ENCODE measurements around the gene APBB2.

Gene APBB2

DNA sequence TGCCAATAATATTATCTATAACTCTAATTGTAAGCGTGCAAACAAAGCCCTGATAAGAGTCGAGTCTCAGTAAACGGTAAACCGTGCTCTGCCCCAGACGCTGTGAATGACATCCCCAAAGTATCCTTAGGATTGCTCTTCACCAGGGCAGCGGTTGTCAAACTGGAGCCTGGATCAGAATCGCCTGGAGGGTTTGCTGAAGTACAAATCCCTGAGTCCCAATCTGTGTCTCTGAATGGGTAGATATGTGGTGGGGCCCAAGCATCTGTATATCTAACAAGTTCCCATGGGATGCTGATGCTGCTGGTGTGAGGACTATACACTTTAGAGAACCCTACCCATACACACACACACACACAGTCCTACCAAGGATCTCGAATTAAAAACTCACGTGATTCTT lies 813 bp upstream of the APBB2 start:
- DNase-seq: no peak

GRCh38 chr4:41214825-41215146 lies 444 bp upstream of the APBB2 start:
- no peak for DNase-seq

- DNase-seq: no peak
Observed at GRCh38 chr4:41213625-41214135, 662 bp downstream of the APBB2 start.

DNA sequence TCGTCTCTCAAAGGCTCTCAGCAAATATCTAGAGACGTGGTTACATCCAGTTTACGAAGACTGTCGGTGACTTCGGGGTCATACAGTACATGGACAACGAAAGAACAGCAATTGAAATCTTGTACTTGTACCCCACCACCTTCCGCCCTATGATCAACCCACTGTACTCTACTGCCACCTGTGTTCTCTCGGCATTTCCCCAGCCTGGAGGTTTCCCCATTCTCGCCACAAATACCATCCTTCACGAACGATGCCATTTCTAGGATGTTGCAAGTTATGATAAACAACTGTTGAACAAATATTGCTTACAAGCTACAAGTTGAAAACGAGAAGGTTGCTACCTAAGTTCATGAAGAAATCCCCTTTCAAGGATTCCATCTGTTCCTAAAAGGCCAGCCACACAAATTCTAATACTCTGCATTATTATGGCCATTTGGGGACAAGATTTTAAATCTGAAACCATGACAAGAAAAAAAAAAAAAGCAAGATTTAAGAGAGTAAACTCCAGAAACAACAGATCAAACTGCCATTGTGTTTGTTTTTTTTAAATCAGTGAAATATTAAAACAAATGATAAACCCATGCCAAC lies 1.6 kb downstream of the APBB2 start:
- peak; percentile 68 for DNase-seq

GRCh38 chr4:41211951-41212615 lies 2.3 kb downstream of the APBB2 start:
- no peak for DNase-seq

DNA sequence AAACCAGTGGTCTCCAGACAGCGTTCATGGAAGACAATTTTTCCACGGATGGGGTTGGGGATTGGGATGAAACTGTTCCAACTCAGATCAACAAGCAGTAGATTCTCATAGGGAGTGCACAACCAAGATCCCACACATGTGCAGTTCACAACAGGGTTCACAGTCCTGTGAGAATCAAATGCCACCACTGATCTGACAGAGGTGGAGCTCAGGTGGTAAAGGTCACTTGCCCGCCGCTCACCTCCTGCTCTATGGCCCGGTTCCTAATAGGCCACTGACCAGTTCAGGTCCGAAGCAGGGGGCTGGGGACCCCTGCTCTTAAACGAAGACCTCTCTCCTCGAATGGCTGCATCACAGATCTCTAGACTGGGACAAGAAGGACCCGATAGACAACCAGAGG lies 4.4 kb downstream of the APBB2 start:
- no peak for DNase-seq

DNA sequence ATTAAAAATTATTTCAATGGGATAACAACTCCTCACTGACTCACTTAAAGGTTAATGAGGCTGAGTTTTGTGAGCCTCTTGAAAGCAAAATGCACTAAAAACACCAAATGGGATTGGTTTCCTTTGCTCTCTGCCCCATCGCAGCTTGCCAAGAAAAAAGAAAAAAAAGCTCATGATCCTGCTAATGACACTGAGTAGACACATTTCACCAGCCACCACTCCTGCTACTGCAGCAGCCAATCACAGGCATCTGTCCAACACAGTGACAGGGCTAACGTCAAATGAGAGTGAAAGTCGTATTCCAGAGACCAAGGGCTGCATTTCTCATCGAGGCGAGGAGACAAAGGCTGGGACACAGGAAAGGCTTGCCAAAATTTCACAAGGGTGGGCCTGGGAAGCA lies 5.2 kb downstream of the APBB2 start:
- DNase-seq: no peak

- DNase-seq: peak; percentile 26
Observed at GRCh38 chr4:41207291-41207831, 7.0 kb downstream of the APBB2 start.

- no peak for DNase-seq
Observed at GRCh38 chr4:41205854-41206460, 8.4 kb downstream of the APBB2 start.

GRCh38 chr4:41205130-41205529 lies 9.2 kb downstream of the APBB2 start:
- no peak for DNase-seq

DNA sequence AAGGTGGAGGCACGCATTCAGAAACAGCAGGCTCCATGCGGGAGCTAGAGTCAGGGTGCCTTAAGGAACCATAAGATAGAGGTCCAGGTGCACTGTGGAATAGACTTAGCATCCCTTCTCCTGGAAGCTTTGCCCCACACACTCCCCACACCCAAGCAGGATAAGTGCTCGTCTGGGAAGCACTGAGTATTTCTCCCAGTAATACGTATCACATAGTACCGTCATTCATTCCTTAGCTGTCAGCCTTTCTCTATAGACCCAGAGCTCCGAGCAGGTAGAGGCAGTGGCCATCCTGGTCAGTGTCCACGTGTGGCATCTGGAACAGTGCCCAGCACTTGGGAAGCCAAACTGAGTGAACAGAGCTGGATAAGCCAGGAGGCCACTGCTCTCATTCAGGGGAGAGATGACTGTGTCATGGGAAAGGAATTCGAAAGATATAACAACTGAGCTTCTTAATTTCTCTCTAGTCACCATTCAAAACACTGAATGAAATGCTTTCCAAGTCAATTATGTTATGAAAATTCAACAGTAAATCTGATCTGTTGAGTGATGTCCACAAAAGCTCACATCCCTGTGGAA lies 9.9 kb downstream of the APBB2 start:
- peak; percentile 92 for DNase-seq

- DNase-seq: no peak
Observed at GRCh38 chr4:41203841-41204240, 10.5 kb downstream of the APBB2 start.

- DNase-seq: no peak
Observed at GRCh38 chr4:41202820-41203568, 11.3 kb downstream of the APBB2 start.

DNA sequence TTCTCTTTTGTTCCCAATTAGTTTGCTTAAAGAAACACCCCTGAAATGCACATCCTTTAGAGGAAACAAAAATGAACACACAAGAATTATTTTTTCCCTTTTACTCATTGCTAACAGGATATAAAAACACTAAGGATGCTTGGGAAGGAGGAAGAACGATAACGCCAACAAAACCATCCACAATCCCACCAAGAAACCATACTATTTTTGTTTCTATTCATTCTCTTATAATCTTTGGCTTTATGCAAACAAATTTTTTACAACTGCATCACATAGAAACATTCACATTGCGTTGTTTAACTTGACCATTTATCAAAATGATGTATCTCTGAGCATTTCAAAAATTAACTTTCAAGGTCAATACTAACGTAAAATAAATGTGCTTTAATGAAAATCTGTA lies 12.0 kb downstream of the APBB2 start:
- DNase-seq: no peak

DNA sequence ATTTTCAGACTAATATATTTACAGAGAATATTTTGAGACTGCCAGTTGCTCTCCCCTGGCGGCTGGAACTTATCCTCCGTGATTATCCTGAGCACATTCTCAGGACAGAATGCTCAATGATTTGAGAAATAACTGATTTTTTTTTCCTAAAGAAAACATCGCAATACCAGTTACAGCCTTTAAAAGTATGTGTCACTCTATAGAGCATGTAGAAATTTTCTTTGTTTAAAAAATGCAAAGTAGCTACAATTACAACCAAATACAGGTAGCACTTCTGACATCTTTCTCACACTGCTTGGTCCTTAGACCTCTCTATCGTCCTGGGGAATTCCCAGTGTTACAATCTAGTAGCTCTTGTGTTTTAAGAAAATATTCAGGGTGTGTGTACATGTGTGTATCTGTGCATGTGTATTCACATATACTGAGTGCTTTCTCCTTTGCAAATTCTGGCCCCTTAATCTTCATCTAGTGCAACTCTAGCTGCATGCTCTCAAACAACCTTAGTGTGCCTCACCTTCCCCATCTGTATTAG lies 13.8 kb downstream of the APBB2 start:
- DNase-seq: no peak

DNA sequence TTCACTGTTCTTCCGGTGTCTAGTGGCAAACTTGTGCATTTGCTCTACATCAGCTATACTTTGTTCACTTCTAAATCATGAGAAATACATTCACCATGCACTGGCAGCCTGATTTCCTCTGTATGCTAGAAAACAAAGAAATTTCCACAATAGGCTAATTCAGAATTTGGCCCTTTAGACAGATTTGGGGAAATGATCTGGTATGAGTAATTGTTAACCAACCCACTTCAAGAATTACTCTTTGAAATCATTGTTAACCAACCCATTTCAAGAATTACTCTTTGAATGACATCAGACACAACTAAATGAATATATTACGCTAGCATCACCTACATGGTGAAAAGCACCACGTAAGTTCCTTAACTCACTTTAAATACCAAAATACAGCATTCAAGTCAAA lies 14.6 kb downstream of the APBB2 start:
- no peak for DNase-seq

DNA sequence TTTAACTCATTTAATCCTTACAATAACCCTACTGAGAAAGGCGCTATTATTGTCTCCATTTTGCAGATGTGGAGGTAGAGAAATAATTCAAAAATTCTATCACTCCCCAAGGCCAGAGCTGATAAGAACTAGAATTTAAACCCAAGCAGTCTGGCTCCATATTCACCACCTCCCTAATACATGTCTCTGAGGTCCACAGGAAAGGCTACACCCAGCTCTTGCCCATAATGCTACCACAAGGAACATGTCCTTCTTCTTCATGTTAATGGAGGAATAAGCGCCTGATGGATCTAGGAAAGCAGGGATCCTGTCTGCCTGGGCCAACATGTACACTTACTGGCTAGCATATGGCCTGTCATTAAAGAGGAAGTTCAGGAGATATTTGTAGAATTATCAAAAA lies 16.3 kb downstream of the APBB2 start:
- no peak for DNase-seq

DNA sequence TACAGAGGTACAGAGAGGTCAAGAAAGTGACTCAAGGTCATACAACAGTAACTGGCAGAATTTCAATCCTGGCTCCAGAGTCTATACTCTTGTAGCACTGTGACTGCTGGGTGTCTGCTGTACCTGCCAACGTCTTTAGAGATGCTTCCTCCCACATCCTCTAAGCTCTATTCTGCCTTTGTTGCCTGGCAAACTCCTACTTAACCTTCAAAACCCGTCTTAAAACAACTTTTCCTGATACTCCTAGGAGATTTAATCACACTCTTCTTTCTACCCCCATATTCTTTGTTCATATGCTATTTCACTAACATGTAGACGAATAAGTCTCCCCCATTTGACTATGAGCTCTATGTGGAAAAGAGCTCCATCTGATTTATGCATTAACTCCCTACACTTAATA lies 16.8 kb downstream of the APBB2 start:
- DNase-seq: no peak

GRCh38 chr4:41196633-41197332 lies 17.6 kb downstream of the APBB2 start:
- DNase-seq: no peak

- peak; percentile 83 for DNase-seq
Observed at GRCh38 chr4:41192136-41192535, 22.2 kb downstream of the APBB2 start.

DNA sequence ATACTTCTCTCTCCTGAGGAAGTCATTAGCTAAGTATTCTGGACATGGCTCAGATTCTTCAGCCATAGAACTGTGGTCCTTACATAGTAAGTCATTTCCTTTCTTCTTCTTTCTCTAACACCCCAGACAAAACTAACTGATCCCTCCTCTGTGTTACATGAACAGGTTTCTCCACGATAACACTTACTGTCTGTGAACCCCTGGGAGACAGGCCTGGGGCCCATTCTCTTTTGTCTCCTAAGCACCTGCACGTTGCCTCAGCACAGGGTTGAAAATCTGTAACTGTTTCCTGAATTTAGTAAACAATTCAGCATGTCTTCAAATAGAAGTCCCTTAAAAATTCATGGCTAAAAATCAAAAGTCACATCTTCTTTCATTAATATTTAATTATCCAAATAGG lies 24.7 kb downstream of the APBB2 start:
- DNase-seq: no peak

GRCh38 chr4:41189076-41189475 lies 25.3 kb downstream of the APBB2 start:
- no peak for DNase-seq
